ENCODE measurements around the gene SPEG.

- TF ChIP-seq GATA3 (IDR thresholded peaks at IDR 0.05; ENCODE audit: low read depth, low read length) (no peak), GATA2 (IDR thresholded peaks at IDR 0.05; ENCODE audit: low read depth, low read length) (no peak)
Observed at GRCh38 chr2:219460424-219460926, 25.8 kb downstream of the SPEG start.
